ENCODE measurements around the gene MPP1.

- TF ChIP-seq EP300 (IDR thresholded peaks at IDR 0.05; ENCODE audit: borderline replicate concordance) (no peak), RAD21 (IDR thresholded peaks at IDR 0.05; ENCODE audit: low read depth) (no peak)
Observed at GRCh38 chrX:154829134-154829533, 23.8 kb upstream of the MPP1 start.
